Bronchial epithelial cell (primary cell): Measurements from ENCODE around the gene GCKR. TPM values are rescaled to one million over a fixed set of nuclear protein-coding genes. Genes with fewer than 3 reads are reported as not detected.

Source experiments
- DNase-seq: peaks from one replicate; pipeline ENCODE4 v3.0.0-alpha.2; 2010; ENCODE audit warnings: low read depth
- FAIRE-seq: peaks from 2 replicates; lab custom pipeline; 2011; peaks lifted over from hg19 to GRCh38; lab: Jason Lieb, UNC
- H3K27me3 ChIP-seq: 2 replicates; pipeline ENCODE4 v1.5.1; 2011; ENCODE audit warnings: low read length; ENCODE audit not compliant: control insufficient read depth, insufficient read depth
- H3K36me3 ChIP-seq: 2 replicates; pipeline ENCODE4 v1.5.1; 2011; ENCODE audit warnings: low read length; ENCODE audit not compliant: control insufficient read depth, insufficient read depth
- H3K4me3 ChIP-seq: 2 replicates; pipeline ENCODE4 v1.5.1; 2011; ENCODE audit warnings: mild to moderate bottlenecking, low read depth, low read length, control low read depth
- total RNA-seq: library from RNA; depleted of rRNA; stranded (reverse); fragments of >200 nt; gene quantifications from 2 replicates; pipeline ENCODE4 v1.2.1, GENCODE V29; 2014
- TF ChIP-seq, protein P1 (sequence below): IDR thresholded peaks from 2 replicates; pipeline ENCODE4 v1.5.1; 2011; ENCODE audit warnings: mild to moderate bottlenecking, moderate library complexity, low read length, control low read depth, inconsistent platforms; ENCODE audit not compliant: insufficient read depth, severe bottlenecking

The GCKR gene
- total RNA-seq, 1 donor from 2014 or later, result not detected

DNA sequence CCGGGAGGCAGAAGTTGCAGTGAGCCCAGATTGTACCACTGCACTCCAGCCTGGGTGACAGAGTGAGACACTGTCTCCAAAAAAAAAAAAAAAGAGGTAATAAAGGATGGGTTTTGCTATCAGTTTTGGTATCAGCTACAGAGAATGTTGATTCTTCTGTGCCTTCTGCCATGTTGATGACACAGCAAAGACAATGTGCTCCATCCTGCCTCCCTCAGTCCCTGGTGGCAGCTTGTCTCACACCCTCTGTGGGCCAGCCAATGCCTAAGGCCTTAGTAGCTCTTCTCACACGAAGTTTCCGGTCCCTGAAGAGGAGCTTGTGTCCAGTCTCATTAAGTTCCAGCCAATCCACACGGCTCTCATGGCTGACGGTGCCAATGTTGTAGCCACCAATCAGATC is 24.7 kb upstream of the GCKR start:
- H3K27me3 ChIP-seq, result no peaks in the 10 kb centered on the region
- H3K4me3 ChIP-seq, result no peak overlapping the region
- DNase-seq (no peak), FAIRE-seq (no peak)
- TF ChIP-seq, protein P1, sequence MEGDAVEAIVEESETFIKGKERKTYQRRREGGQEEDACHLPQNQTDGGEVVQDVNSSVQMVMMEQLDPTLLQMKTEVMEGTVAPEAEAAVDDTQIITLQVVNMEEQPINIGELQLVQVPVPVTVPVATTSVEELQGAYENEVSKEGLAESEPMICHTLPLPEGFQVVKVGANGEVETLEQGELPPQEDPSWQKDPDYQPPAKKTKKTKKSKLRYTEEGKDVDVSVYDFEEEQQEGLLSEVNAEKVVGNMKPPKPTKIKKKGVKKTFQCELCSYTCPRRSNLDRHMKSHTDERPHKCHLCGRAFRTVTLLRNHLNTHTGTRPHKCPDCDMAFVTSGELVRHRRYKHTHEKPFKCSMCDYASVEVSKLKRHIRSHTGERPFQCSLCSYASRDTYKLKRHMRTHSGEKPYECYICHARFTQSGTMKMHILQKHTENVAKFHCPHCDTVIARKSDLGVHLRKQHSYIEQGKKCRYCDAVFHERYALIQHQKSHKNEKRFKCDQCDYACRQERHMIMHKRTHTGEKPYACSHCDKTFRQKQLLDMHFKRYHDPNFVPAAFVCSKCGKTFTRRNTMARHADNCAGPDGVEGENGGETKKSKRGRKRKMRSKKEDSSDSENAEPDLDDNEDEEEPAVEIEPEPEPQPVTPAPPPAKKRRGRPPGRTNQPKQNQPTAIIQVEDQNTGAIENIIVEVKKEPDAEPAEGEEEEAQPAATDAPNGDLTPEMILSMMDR, result no peak
- H3K36me3 ChIP-seq, result peaks cover 3% of the 10 kb centered on the region

GRCh38 chr2:27485496-27485895 is 11.1 kb upstream of the GCKR start:
- no peak for FAIRE-seq
- DNase-seq, result no peak
- Histone ChIP-seq H3K36me3 (no peaks in the 10 kb centered on the region), H3K27me3 (no peaks in the 10 kb centered on the region), H3K4me3 (no peak overlapping the region)
- TF ChIP-seq, protein P1, result no peak

DNA sequence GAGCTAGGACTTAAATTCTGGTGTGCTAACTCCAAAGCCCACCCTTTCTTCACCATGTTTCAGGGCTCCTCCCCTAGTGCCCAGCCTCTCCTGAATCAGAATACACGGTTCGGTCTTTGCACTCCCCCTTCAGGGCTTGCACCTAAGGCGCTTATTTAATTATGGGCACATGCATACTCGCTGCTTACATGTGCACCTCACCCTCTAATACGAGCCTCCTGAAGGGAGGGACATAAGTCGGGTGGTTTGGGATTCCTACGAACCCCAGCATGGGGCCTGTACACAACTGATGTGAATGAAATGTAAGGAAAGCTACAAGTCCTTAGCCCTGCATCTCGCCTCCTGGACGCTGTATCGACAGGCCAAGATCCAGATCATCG is 7.5 kb upstream of the GCKR start:
- Histone ChIP-seq H3K36me3 (no peaks in the 10 kb centered on the region), H3K4me3 (peak overlapping the region; percentile 42), H3K27me3 (no peaks in the 10 kb centered on the region)
- TF ChIP-seq, protein P1, result no peak
- DNase-seq (no peak), FAIRE-seq (no peak)

GRCh38 chr2:27489498-27490397 is 6.9 kb upstream of the GCKR start, which contains the start of gene IFT172:
IFT172 (minus strand) TSS chr2:27489743; CDS start chr2:27489653, 90 bp downstream.
- no peaks in the 10 kb centered on the region for H3K36me3 ChIP-seq
- TF ChIP-seq, protein P1, result no peak
- peak; percentile 98 for FAIRE-seq
- H3K27me3 ChIP-seq, result no peaks in the 10 kb centered on the region
- peak within 1 kb of the TSS; percentile 42 for H3K4me3 ChIP-seq
- peak; percentile 99 for DNase-seq

- no peaks in the 10 kb centered on the region for H3K27me3 ChIP-seq
- H3K36me3 ChIP-seq, result no peaks in the 10 kb centered on the region
- DNase-seq, result no peak
- FAIRE-seq, result no peak
- no peak overlapping the region for H3K4me3 ChIP-seq
- TF ChIP-seq, protein P1, result no peak
Observed at GRCh38 chr2:27492557-27492956, 4.1 kb upstream of the GCKR start.
